OCI-LY3 (cell line): ENCODE measurements around the gene NSFL1C.
"Not testable (repeated sequence)": the region's sequence is repeated elsewhere in the genome, so short reads cannot be mapped to it uniquely, and the experiment has no call there.

Experiments used
- H2AFZ ChIP-seq: fragments of 200-600, 300-600 bp; shearing (Covaris generic); 2 replicates; pipeline ENCODE4 v1.6.0; 2014; ENCODE audit warnings: antibody characterized with exemption, low read depth, low read length
- H3K27ac ChIP-seq: fragments of 200-600, 300-600 bp; sonication (generic); 2 replicates; pipeline ENCODE4 v1.5.1; 2014; ENCODE audit warnings: mild to moderate bottlenecking, low read length, moderate library complexity, mixed read lengths
- H3K27me3 ChIP-seq: fragments of 200-600, 300-600 bp; sonication (generic); 2 replicates; pipeline ENCODE4 v1.6.1; 2014; ENCODE audit warnings: low read depth, low read length, mixed read lengths
- H3K36me3 ChIP-seq: fragments of 200-600, 300-600 bp; sonication (generic); replicated peaks from 2 replicates; pipeline ENCODE3; 2014; ENCODE audit warnings: low read depth, low read length, mixed read lengths
- H3K4me1 ChIP-seq: fragments of 300-600, 200-600 bp; sonication (generic); 2 replicates; pipeline ENCODE4 v1.6.1; 2014; ENCODE audit warnings: low read length, mixed read lengths
- H3K4me2 ChIP-seq: fragments of 200-600, 300-600 bp; sonication (generic); 2 replicates; pipeline ENCODE4 v1.6.1; 2014; ENCODE audit warnings: low read length, mixed read lengths
- H3K4me3 ChIP-seq: fragments of 300-600, 200-600 bp; sonication (generic); 2 replicates; pipeline ENCODE4 v1.5.1; 2014; ENCODE audit warnings: antibody characterized with exemption, mild to moderate bottlenecking, low read length, moderate library complexity
- H3K79me2 ChIP-seq: fragments of 300-600, 200-600 bp; shearing (Covaris generic); 2 replicates; pipeline ENCODE4 v1.6.1; 2014; ENCODE audit warnings: mild to moderate bottlenecking, low read length, mixed read lengths
- H3K9ac ChIP-seq: fragments of 300-600, 200-600 bp; shearing (Covaris generic); 2 replicates; pipeline ENCODE4 v1.6.0; 2014; ENCODE audit warnings: mild to moderate bottlenecking, low read length, moderate library complexity
- H3K9me3 ChIP-seq: fragments of 200-600, 300-600 bp; shearing (Covaris generic); 2 replicates; pipeline ENCODE4 v1.6.1; 2014; ENCODE audit warnings: low read length, mixed read lengths; ENCODE audit not compliant: insufficient read depth
- H4K20me1 ChIP-seq: fragments of 200-600, 300-600 bp; sonication (generic); 2 replicates; pipeline ENCODE4 v1.6.1; 2016; ENCODE audit warnings: low read length, mixed read lengths; ENCODE audit not compliant: insufficient read depth
- EZH2phosphoT487 ChIP-seq: fragments of 200-600 bp; shearing (Covaris generic); IDR thresholded peaks from 2 replicates; pipeline ENCODE4 v1.6.1; 2018; ENCODE audit warnings: antibody characterized with exemption, mixed run types, low read depth
- TF ChIP-seq, protein P1 (sequence below): fragments of 200-600, 300-600 bp; sonication (generic); IDR thresholded peaks from 2 replicates; pipeline ENCODE4 v1.5.1; 2014; ENCODE audit warnings: antibody characterized with exemption, low read length, low read depth

The NSFL1C gene

DNA sequence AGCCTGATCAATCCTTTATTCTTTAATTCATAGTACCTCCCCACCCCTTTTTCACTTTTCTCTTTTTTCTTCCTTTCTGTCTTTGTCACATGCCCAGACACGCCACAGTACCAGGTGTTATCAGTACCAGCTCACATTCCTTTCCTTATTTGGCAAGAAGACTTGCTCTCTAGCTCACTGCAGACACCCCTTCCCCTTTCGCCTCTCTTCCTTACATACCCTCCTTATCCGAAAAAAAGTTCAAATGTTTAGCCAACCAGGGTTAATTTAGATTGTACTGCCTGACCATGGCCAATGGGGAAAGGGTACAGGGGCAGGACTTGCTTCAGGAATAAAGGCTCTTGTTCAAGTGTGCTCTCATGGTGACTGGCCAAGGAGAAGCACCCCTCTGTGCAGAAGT, 33.8 kb upstream of the NSFL1C start:
- H3K79me2 ChIP-seq = no peaks in the 10 kb centered on the region
- H3K9ac ChIP-seq = no peak overlapping the region
- H3K27me3 ChIP-seq = peaks cover 16% of the 10 kb centered on the region; the same call in 1 of the 2 replicates
- H3K9me3 ChIP-seq = peaks cover 7% of the 10 kb centered on the region; the same call in 1 of the 2 replicates
- no peaks in the 10 kb centered on the region for H3K36me3 ChIP-seq
- peaks cover 25% of the 10 kb centered on the region for H3K4me1 ChIP-seq
- no peak overlapping the region for H3K4me3 ChIP-seq
- no peak overlapping the region for H2AFZ ChIP-seq
- TF ChIP-seq, protein P1, sequence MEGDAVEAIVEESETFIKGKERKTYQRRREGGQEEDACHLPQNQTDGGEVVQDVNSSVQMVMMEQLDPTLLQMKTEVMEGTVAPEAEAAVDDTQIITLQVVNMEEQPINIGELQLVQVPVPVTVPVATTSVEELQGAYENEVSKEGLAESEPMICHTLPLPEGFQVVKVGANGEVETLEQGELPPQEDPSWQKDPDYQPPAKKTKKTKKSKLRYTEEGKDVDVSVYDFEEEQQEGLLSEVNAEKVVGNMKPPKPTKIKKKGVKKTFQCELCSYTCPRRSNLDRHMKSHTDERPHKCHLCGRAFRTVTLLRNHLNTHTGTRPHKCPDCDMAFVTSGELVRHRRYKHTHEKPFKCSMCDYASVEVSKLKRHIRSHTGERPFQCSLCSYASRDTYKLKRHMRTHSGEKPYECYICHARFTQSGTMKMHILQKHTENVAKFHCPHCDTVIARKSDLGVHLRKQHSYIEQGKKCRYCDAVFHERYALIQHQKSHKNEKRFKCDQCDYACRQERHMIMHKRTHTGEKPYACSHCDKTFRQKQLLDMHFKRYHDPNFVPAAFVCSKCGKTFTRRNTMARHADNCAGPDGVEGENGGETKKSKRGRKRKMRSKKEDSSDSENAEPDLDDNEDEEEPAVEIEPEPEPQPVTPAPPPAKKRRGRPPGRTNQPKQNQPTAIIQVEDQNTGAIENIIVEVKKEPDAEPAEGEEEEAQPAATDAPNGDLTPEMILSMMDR = no peak
- no peak for TF ChIP-seq EZH2phosphoT487
- H3K4me2 ChIP-seq = peak overlapping the region; percentile 18; the same call in 1 of the 2 replicates
- H3K27ac ChIP-seq = peak overlapping the region; percentile 11; the same call in 1 of the 2 replicates
- no peaks in the 10 kb centered on the region for H4K20me1 ChIP-seq

DNA sequence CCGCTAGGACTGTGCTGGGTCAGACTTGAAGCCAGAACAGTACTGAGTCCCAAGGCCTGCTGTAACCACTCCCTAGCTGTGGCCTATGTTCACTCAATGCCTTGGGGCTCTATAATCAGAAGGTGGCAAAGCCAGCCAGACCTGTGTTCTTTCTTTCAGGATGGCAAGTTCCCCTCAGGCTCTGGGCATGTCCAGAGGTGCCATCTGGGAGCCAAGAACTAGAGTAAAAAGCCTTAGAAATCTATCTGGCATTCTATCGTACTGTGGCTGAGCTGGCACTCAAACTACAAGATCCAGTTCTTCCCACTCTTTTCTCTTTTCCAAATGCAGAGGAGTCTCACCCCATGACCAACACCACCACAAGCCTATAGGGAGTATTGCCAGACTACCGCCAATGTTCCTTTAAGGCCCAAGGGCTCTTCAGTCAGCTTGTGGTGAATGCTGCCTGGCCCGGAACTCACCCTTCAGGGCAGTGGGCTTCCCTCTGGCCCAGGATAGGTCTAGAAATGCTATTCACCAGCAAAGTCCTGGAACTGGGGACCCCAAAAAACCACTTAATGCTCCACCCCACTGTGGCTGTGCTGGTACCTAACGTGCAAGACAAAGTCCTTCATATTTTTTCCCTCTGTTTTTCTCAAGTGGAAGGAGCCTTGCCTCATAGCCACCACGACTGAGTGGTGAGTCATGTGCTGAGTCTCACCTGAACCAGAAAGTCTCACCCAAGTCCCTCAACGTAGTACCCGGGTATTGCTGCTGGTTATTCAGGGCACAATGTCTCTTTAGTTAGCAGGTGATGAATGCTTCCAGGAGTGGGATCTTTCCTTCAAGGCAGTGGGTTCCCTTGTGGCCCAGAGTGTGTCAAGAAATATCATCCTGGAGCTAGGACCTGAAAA, 33.1 kb upstream of the NSFL1C start:
- Histone ChIP-seq H3K4me3 (no peak overlapping the region), H2AFZ (no peak overlapping the region), H3K79me2 (no peaks in the 10 kb centered on the region), H3K4me2 (peak overlapping the region; percentile 18; the same call in 1 of the 2 replicates), H3K9ac (no peak overlapping the region), H3K27me3 (0 out of 2 replicates have a peak, but pooled peaks cover 8% of the 10 kb centered on the region), H3K36me3 (no peaks in the 10 kb centered on the region), H4K20me1 (no peaks in the 10 kb centered on the region), H3K4me1 (peaks cover 31% of the 10 kb centered on the region), H3K9me3 (peaks cover 7% of the 10 kb centered on the region; the same call in 1 of the 2 replicates), H3K27ac (no peak overlapping the region; the same call in 1 of the 2 replicates)
- TF ChIP-seq EZH2phosphoT487 = no peak
- TF ChIP-seq, protein P1 = no peak

DNA sequence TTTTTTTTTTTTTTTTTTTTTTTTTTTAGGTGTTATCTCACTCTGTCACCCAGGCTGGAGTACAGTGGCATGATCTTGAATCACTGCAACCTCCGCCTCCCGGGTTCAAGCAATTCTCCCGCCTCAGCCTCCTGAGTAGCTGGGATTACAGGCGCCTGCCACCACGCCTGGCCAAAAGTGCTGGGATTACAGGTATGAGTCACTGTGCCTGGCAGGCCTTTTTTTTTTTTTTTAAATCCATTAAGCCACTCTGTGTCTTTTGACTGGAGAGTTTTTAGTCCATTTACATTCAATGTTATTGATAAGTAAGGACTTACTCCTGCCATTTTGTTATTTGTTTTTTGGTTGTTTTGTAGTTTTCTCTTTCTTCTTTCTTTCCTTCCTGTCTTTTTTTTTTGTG, 30.7 kb upstream of the NSFL1C start:
- not testable (repeated sequence) for H3K36me3 ChIP-seq, H3K27me3 ChIP-seq, H3K4me3 ChIP-seq, H2AFZ ChIP-seq, H3K4me2 ChIP-seq, H3K27ac ChIP-seq, H3K79me2 ChIP-seq, H4K20me1 ChIP-seq, H3K9ac ChIP-seq, H3K9me3 ChIP-seq
- H3K4me1 ChIP-seq = peaks cover 45% of the 10 kb centered on the region

DNA sequence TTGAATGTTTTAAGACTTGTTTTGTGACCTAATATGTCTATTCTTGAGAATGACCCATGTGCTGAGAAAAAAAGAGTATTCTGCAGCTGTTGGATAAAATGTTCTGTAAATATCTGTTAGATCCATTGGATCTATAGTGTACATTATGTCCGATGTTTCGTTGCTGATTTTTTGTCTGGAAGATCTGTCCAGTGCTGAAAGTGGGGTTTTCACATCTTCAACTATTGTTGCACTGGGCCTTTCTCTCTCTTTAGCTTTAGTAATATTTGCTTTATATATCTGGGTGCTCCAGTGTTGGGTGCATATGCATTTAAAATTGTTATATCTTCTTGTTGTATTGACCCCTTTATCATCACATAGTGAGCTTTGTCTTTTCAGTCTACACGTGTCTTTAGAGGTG, 30.3 kb upstream of the NSFL1C start:
- Histone ChIP-seq H3K4me2 (no peak overlapping the region), H3K27ac (no peak overlapping the region), H3K79me2 (no peaks in the 10 kb centered on the region), H3K36me3 (no peaks in the 10 kb centered on the region), H3K9me3 (no peaks in the 10 kb centered on the region), H3K27me3 (no peaks in the 10 kb centered on the region), H4K20me1 (no peaks in the 10 kb centered on the region), H2AFZ (no peak overlapping the region), H3K4me3 (no peak overlapping the region), H3K4me1 (peaks cover 49% of the 10 kb centered on the region), H3K9ac (no peak overlapping the region)
- TF ChIP-seq, protein P1 = no peak
- TF ChIP-seq EZH2phosphoT487 = no peak
